ENCODE results near the gene ADORA1. TPM values are rescaled to one million over a fixed set of nuclear protein-coding genes. Genes with fewer than 3 reads are reported as not detected.

ADORA1 gene
- total and polyA plus RNA-seq, 10 of the 15 experiments (the other 5 are each of a cell fraction or from before 2014, with no cell fraction given) = not detected

DNA sequence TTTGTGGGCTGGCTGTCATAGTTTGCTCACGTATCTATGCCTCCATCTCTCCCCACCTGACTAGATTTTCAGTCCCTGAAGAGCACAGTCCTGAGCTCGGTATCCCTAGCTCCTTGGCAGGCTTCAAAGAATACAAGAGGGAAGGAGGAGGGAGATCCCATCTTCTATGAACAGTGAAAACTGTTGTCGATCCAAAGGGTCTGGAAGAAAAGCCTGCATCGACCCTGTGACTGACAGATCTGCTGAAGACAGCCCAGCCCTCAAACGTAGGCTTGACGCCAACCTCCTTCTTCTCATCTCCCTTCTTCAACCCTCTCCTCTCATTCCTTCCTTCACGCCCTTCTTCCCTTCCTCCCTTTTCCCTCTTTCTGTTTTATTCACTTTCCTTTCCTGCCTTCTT lies 13.3 kb upstream of the ADORA1 start:
- ChIA-PET RAD21 (ENCODE audit: unreplicated experiment) (no interaction called here), SMC1A (ENCODE audit: uncharacterized antibody, unreplicated experiment) (interaction anchor here (0.7 kb wide), 1 partner anchor 64 kb away, joined by 3 read pairs; no protein-coding TSS in a partner anchor), CTCF (interaction anchor here (0.6 to 1.3 kb wide), 4 partner anchors 62 to 101 kb away, joined by 3 read pairs; no protein-coding TSS in a partner anchor), POLR2A (no interaction called here)
- no TSS peak for BruUV-seq (replicated peaks)
- Histone ChIP-seq H2AFZ (ENCODE audit: control insufficient read depth, low read depth, low read length) (no peak overlapping the region), H3K4me2 (ENCODE audit: control insufficient read depth, insufficient read depth) (no peak overlapping the region), H3K27me3 (replicated peaks in 1 of 2; ENCODE audit: control insufficient read depth in 2 of 2, insufficient read depth in 2 of 2, low read length in 1 of 2) (peaks cover 7 to 9% of the 10 kb centered on the region in 2 experiments; a peak in 3 of 4 replicates), H3K79me2 (ENCODE audit: control insufficient read depth, insufficient read depth, low read length) (no peaks in the 10 kb centered on the region), H3K36me3 (ENCODE audit: control insufficient read depth in 2 of 2, insufficient read depth in 2 of 2, low read length in 1 of 2) (no peaks in the 10 kb centered on the region), H4K20me1 (ENCODE audit: control insufficient read depth, insufficient read depth) (no peaks in the 10 kb centered on the region), H3K27ac (ENCODE audit: control insufficient read depth, insufficient read depth) (no peak overlapping the region), H3K4me3 (no peak overlapping the region), H3K9ac (ENCODE audit: control insufficient read depth, insufficient read depth, low read length) (no peak overlapping the region), H3K4me1 (ENCODE audit: control insufficient read depth, insufficient read depth, low read length) (no peaks in the 10 kb centered on the region), H3K9me3 (replicated peaks; ENCODE audit: control insufficient read depth, insufficient read depth, low read length) (no peaks in the 10 kb centered on the region)
- no peak for TF ChIP-seq RUNX3 (IDR thresholded peaks at IDR 0.05; ENCODE audit: low read length)
- TF ChIP-seq SKIL (IDR thresholded peaks at IDR 0.05; ENCODE audit: low read depth, poor library complexity, severe bottlenecking) = no peak
- WGBS (ENCODE audit: insufficient coverage, insufficient replicate concordance, low lambda C conversion rate, missing lambda C conversion rate) = 13% methylated on average over 7 of the region's 7 CpGs
- FAIRE-seq = no peak
- DNase-seq (ENCODE audit: low read depth, low spot score) = no peak
- intact Hi-C loops (cut with micrococcal nuclease; ENCODE audit: unreplicated experiment) (no loop called here), in situ Hi-C loops (cut with MboI) (no loop called here)
- ATAC-seq = no peak

- Histone ChIP-seq H3K4me1 (ENCODE audit: control insufficient read depth, insufficient read depth, low read length) (no peaks in the 10 kb centered on the region), H3K27me3 (replicated peaks in 1 of 2; ENCODE audit: control insufficient read depth in 2 of 2, insufficient read depth in 2 of 2, low read length in 1 of 2) (peaks cover 7 to 9% of the 10 kb centered on the region in 2 experiments; a peak in 3 of 4 replicates), H3K9me3 (replicated peaks; ENCODE audit: control insufficient read depth, insufficient read depth, low read length) (no peaks in the 10 kb centered on the region), H3K36me3 (ENCODE audit: control insufficient read depth in 2 of 2, insufficient read depth in 2 of 2, low read length in 1 of 2) (no peaks in the 10 kb centered on the region), H4K20me1 (ENCODE audit: control insufficient read depth, insufficient read depth) (no peaks in the 10 kb centered on the region), H3K4me3 (no peak overlapping the region), H2AFZ (ENCODE audit: control insufficient read depth, low read depth, low read length) (no peak overlapping the region), H3K27ac (ENCODE audit: control insufficient read depth, insufficient read depth) (no peak overlapping the region), H3K79me2 (ENCODE audit: control insufficient read depth, insufficient read depth, low read length) (no peaks in the 10 kb centered on the region), H3K4me2 (ENCODE audit: control insufficient read depth, insufficient read depth) (no peak overlapping the region), H3K9ac (ENCODE audit: control insufficient read depth, insufficient read depth, low read length) (no peak overlapping the region)
- CTCF ChIA-PET = interaction anchor here (1.3 to 7.2 kb wide), 2 partner anchors 12 to 99 kb away, joined by 3 to 91 read pairs; no protein-coding TSS in a partner anchor
- DNase-seq (ENCODE audit: low read depth, low spot score) (no peak), ATAC-seq (no peak), FAIRE-seq (no peak)
- 14% methylated on average over 10 of the region's 10 CpGs for WGBS (ENCODE audit: insufficient coverage, insufficient replicate concordance, low lambda C conversion rate, missing lambda C conversion rate)
- in situ Hi-C loops (cut with MboI) (no loop called here), intact Hi-C loops (cut with micrococcal nuclease; ENCODE audit: unreplicated experiment) (loop anchor here (5.0 kb wide), 1 partner anchor 56 kb away; no protein-coding TSS in a partner anchor)
- TF ChIP-seq IRF4 (IDR thresholded peaks at IDR 0.05; ENCODE audit: low read depth, low read length) (no peak), ZNF384 (IDR thresholded peaks at IDR 0.05; ENCODE audit: borderline replicate concordance, low read depth, low read length) (no peak), IKZF1 (conservative IDR thresholded peaks at IDR 0.05) (no peak), ESRRA (IDR thresholded peaks at IDR 0.05; ENCODE audit: low read length) (no peak)
- TF ChIP-seq, protein P1, sequence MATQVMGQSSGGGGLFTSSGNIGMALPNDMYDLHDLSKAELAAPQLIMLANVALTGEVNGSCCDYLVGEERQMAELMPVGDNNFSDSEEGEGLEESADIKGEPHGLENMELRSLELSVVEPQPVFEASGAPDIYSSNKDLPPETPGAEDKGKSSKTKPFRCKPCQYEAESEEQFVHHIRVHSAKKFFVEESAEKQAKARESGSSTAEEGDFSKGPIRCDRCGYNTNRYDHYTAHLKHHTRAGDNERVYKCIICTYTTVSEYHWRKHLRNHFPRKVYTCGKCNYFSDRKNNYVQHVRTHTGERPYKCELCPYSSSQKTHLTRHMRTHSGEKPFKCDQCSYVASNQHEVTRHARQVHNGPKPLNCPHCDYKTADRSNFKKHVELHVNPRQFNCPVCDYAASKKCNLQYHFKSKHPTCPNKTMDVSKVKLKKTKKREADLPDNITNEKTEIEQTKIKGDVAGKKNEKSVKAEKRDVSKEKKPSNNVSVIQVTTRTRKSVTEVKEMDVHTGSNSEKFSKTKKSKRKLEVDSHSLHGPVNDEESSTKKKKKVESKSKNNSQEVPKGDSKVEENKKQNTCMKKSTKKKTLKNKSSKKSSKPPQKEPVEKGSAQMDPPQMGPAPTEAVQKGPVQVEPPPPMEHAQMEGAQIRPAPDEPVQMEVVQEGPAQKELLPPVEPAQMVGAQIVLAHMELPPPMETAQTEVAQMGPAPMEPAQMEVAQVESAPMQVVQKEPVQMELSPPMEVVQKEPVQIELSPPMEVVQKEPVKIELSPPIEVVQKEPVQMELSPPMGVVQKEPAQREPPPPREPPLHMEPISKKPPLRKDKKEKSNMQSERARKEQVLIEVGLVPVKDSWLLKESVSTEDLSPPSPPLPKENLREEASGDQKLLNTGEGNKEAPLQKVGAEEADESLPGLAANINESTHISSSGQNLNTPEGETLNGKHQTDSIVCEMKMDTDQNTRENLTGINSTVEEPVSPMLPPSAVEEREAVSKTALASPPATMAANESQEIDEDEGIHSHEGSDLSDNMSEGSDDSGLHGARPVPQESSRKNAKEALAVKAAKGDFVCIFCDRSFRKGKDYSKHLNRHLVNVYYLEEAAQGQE (IDR thresholded peaks at IDR 0.05; ENCODE audit: low read depth, low read length) = no peak
- RAD21 ChIA-PET (ENCODE audit: unreplicated experiment) = interaction anchor here (2.5 to 2.6 kb wide), 2 partner anchors 56 to 152 kb away, joined by 13 read pairs; no protein-coding TSS in a partner anchor
- SMC1A ChIA-PET (ENCODE audit: uncharacterized antibody, unreplicated experiment) = interaction anchor here (3.1 kb wide), 1 partner anchor 99 kb away, joined by 36 read pairs; no protein-coding TSS in a partner anchor
- POLR2A ChIA-PET = no interaction called here
- no TSS peak for BruUV-seq (replicated peaks)
These were observed 11.3 kb upstream of the ADORA1 start for GRCh38 chr1:203116091-203116820.

All from GM12878 (cell line).